ENCODE results near the gene CCDC92B. TPM values are rescaled to one million over a fixed set of nuclear protein-coding genes. Genes with fewer than 3 reads are reported as not detected.

The CCDC92B gene
- total RNA-seq, 1 experiment from 2014 or later = 1.9 TPM

- Histone ChIP-seq H3K36me3 (ENCODE audit: low read depth) (no peaks in the 10 kb centered on the region), H3K4me2 (no peak overlapping the region), H2AFZ (no peak overlapping the region), H3K79me2 (ENCODE audit: low read depth) (no peaks in the 10 kb centered on the region), H3F3A (ENCODE audit: insufficient read depth, low read depth) (no peaks in the 10 kb centered on the region; the same call in 1 of the 2 replicates), H4K20me1 (ENCODE audit: insufficient read depth) (no peaks in the 10 kb centered on the region), H3K4me3 (no peak overlapping the region), H3K9me2 (ENCODE audit: insufficient read depth) (no peaks in the 10 kb centered on the region), H3K4me1 (replicated peaks; ENCODE audit: insufficient read depth) (no peaks in the 10 kb centered on the region), H3K9me3 (ENCODE audit: insufficient read depth, low read depth) (no peaks in the 10 kb centered on the region), H3K27ac (no peak overlapping the region), H3K27me3 (ENCODE audit: insufficient read depth, low read depth) (peaks cover 9% of the 10 kb centered on the region)
- POLR2A ChIA-PET (ENCODE audit: unreplicated experiment) = interaction anchor here (0.6 kb wide), 1 partner anchor 17 kb away, joined by 5 read pairs; no protein-coding TSS in a partner anchor
- intact Hi-C loops (cut with micrococcal nuclease; ENCODE audit: unreplicated experiment) = no loop called here
- BruUV-seq (replicated peaks) = no TSS peak
- CTCF ChIA-PET = no interaction called here
- DNase-seq = no peak
- no peak for TF ChIP-seq CTCF (conservative IDR thresholded peaks at IDR 0.05)
- no peak for TF ChIP-seq EZH2 (IDR thresholded peaks at IDR 0.05; ENCODE audit: low read depth)
Measured at GRCh38 chr17:2719861-2720260, 29.6 kb downstream of the CCDC92B start.

GRCh38 chr17:2718150-2718938, 31.1 kb downstream of the CCDC92B start:
- Histone ChIP-seq H3K4me1 (replicated peaks; ENCODE audit: insufficient read depth) (no peaks in the 10 kb centered on the region), H3F3A (ENCODE audit: insufficient read depth, low read depth) (no peaks in the 10 kb centered on the region; the same call in 1 of the 2 replicates), H3K9me2 (ENCODE audit: insufficient read depth) (no peaks in the 10 kb centered on the region), H3K4me2 (no peak overlapping the region), H4K20me1 (ENCODE audit: insufficient read depth) (no peaks in the 10 kb centered on the region), H3K9me3 (ENCODE audit: insufficient read depth, low read depth) (no peaks in the 10 kb centered on the region), H3K79me2 (ENCODE audit: low read depth) (no peaks in the 10 kb centered on the region), H3K27me3 (ENCODE audit: insufficient read depth, low read depth) (peaks cover 5% of the 10 kb centered on the region), H3K27ac (no peak overlapping the region), H2AFZ (no peak overlapping the region), H3K4me3 (no peak overlapping the region), H3K36me3 (ENCODE audit: low read depth) (no peaks in the 10 kb centered on the region)
- intact Hi-C loops (cut with micrococcal nuclease; ENCODE audit: unreplicated experiment) = no loop called here
- no peak for TF ChIP-seq CTCF (conservative IDR thresholded peaks at IDR 0.05)
- no peak for TF ChIP-seq EZH2 (IDR thresholded peaks at IDR 0.05; ENCODE audit: low read depth)
- DNase-seq = no peak
- ChIA-PET CTCF (no interaction called here), POLR2A (ENCODE audit: unreplicated experiment) (interaction anchor here (0.7 kb wide), 2 partner anchors 12 to 157 kb away, joined by 3 to 14 read pairs; no protein-coding TSS in a partner anchor)
- BruUV-seq (replicated peaks) = no TSS peak

DNA sequence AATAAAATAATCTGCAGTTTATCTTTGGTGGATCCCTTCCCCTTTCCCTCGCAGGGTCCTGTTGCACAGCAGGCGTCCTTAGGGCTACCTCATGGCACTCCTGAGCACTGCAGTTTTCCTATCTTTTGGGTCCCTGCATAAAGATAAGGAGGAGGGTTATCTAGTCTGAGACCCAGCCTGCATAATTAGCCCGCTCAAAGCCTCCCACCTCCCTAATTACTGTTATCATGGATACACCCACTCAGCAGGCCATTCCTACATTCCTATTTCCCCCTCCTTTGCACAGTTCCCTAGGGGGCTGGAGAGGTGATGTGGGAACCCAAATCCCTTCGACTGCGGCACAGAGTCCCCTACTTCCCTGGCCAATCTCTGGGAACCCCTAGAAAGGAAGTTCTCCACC, 32.8 kb downstream of the CCDC92B start:
- intact Hi-C loops (cut with micrococcal nuclease; ENCODE audit: unreplicated experiment) = no loop called here
- Histone ChIP-seq H3K4me3 (no peak overlapping the region), H3K4me2 (no peak overlapping the region), H2AFZ (no peak overlapping the region), H3K36me3 (ENCODE audit: low read depth) (no peaks in the 10 kb centered on the region), H4K20me1 (ENCODE audit: insufficient read depth) (no peaks in the 10 kb centered on the region), H3F3A (ENCODE audit: insufficient read depth, low read depth) (no peaks in the 10 kb centered on the region; the same call in 1 of the 2 replicates), H3K9me3 (ENCODE audit: insufficient read depth, low read depth) (no peaks in the 10 kb centered on the region), H3K27ac (no peak overlapping the region), H3K4me1 (replicated peaks; ENCODE audit: insufficient read depth) (0 out of 2 replicates have a peak, but pooled peaks cover 4% of the 10 kb centered on the region), H3K9me2 (ENCODE audit: insufficient read depth) (no peaks in the 10 kb centered on the region), H3K79me2 (ENCODE audit: low read depth) (no peaks in the 10 kb centered on the region), H3K27me3 (ENCODE audit: insufficient read depth, low read depth) (peaks cover under 1% of the 10 kb centered on the region)
- BruUV-seq (replicated peaks) = no TSS peak
- CTCF ChIA-PET = interaction anchor here (0.6 kb wide), 1 partner anchor 30 kb away, joined by 3 read pairs; no protein-coding TSS in a partner anchor
- POLR2A ChIA-PET (ENCODE audit: unreplicated experiment) = interaction anchor here (0.6 kb wide), 1 partner anchor 310 kb away, joined by 4 read pairs; no protein-coding TSS in a partner anchor
- DNase-seq = no peak
- TF ChIP-seq CTCF (conservative IDR thresholded peaks at IDR 0.05) = no peak
- TF ChIP-seq EZH2 (IDR thresholded peaks at IDR 0.05; ENCODE audit: low read depth) = no peak
